HepG2 (cell line): ENCODE results near the gene TIA1.

ENCODE experiments used
- ARID4A ChIP-seq: sonication (generic); formaldehyde crosslinking; IDR thresholded peaks from 2 replicates; pipeline ENCODE4 v1.5.0; 2020; ENCODE audit warnings: mild to moderate bottlenecking, missing genetic modification reagents, borderline replicate concordance
- CREM ChIP-seq, 2 experiments: sonication (generic) in 1 of 2; formaldehyde crosslinking in 1 of 2; IDR thresholded peaks; 2 replicates each; pipeline versions ENCODE4 v1.4.0 to v1.6.1; 2016 to 2020; ENCODE audit warnings: antibody characterized with exemption in 1 of 2, mild to moderate bottlenecking in 1 of 2, missing genetic modification reagents in 1 of 2
- CSRNP1 ChIP-seq: sonication (generic); formaldehyde crosslinking; IDR thresholded peaks from 2 replicates; pipeline ENCODE4 v1.8.1; 2023; ENCODE audit warnings: mild to moderate bottlenecking, missing genetic modification reagents
- JDP2 ChIP-seq: sonication (generic); formaldehyde crosslinking; IDR thresholded peaks from 2 replicates; pipeline ENCODE4 v1.8.1; 2022; ENCODE audit warnings: missing genetic modification reagents, borderline replicate concordance
- JUND ChIP-seq: sonication (generic); formaldehyde crosslinking; IDR thresholded peaks from 2 replicates; pipeline ENCODE4 v1.8.0; 2022; ENCODE audit warnings: mild to moderate bottlenecking, missing genetic modification reagents
- NFIC ChIP-seq: IDR thresholded peaks from 2 replicates; pipeline ENCODE4 v1.6.1; 2012; ENCODE audit warnings: mild to moderate bottlenecking, low read length, inconsistent platforms
- NFYB ChIP-seq: sonication (generic); formaldehyde crosslinking; IDR thresholded peaks from 2 replicates; pipeline ENCODE4 v1.4.0; 2020; ENCODE audit warnings: missing genetic modification reagents
- PBX2 ChIP-seq: IDR thresholded peaks from 2 replicates; pipeline ENCODE4 v1.6.1; 2016; ENCODE audit warnings: control low read depth
- PCBP1 ChIP-seq: fragments of 200-400 bp; formaldehyde crosslinking; IDR thresholded peaks from 2 replicates; pipeline ENCODE4 v1.6.1; 2017; ENCODE audit warnings: mild to moderate bottlenecking, low read depth, low read length, borderline replicate concordance
- ZNF747 ChIP-seq: sonication (generic); formaldehyde crosslinking; IDR thresholded peaks from 2 replicates; pipeline ENCODE4 v1.8.1; 2023; ENCODE audit warnings: missing genetic modification reagents, mild to moderate bottlenecking, borderline replicate concordance

GRCh38 chr2:70204452-70204851, 44.0 kb downstream of the TIA1 start:
- TF ChIP-seq JDP2 (CRISPR knock-in tag) (no peak), ARID4A (no peak), NFIC (no peak), ZNF747 (no peak), PBX2 (CRISPR knock-in tag) (no peak), CSRNP1 (CRISPR knock-in tag) (no peak), NFYB (CRISPR knock-in tag) (no peak), JUND (CRISPR knock-in tag) (no peak), CREM (IDR thresholded peaks at IDR 0.05) (no peak), CREM (CRISPR knock-in tag; IDR thresholded peaks at IDR 0.05) (no peak), PCBP1 (no peak)
